ENCODE results near the gene PPIL4.
"Not testable (repeated sequence)": the region's sequence is repeated elsewhere in the genome, so short reads cannot be mapped to it uniquely, and the experiment has no call there.

Gene PPIL4

GRCh38 chr6:149483849-149484655 is 61.8 kb downstream of the PPIL4 start:
- no peak for DNase-seq (ENCODE audit: low read depth in 2 of 2, low spot score in 1 of 2)

- no peak for DNase-seq (ENCODE audit: low read depth in 2 of 2, low spot score in 1 of 2)
These were observed 62.5 kb downstream of the PPIL4 start for GRCh38 chr6:149483334-149483725.

- DNase-seq (ENCODE audit: low read depth in 2 of 2, low spot score in 1 of 2), result no peak
These were observed 63.1 kb downstream of the PPIL4 start for GRCh38 chr6:149482545-149483333.

GRCh38 chr6:149480502-149481280 is 65.2 kb downstream of the PPIL4 start:
- DNase-seq (ENCODE audit: low read depth in 2 of 2, low spot score in 1 of 2), result no peak

- no peak for DNase-seq (ENCODE audit: low read depth in 2 of 2, low spot score in 1 of 2)
These were observed 67.1 kb downstream of the PPIL4 start for GRCh38 chr6:149478631-149479314.

- DNase-seq (ENCODE audit: low read depth in 2 of 2, low spot score in 1 of 2), result no peak
These were observed 68.3 kb downstream of the PPIL4 start for GRCh38 chr6:149477544-149477943.

GRCh38 chr6:149476789-149477455 is 68.9 kb downstream of the PPIL4 start:
- no peak for DNase-seq (ENCODE audit: low read depth in 2 of 2, low spot score in 1 of 2)

- DNase-seq (ENCODE audit: low read depth in 2 of 2, low spot score in 1 of 2), result no peak
These were observed 71.5 kb downstream of the PPIL4 start for GRCh38 chr6:149474108-149474935.

- no peak for DNase-seq (ENCODE audit: low read depth in 2 of 2, low spot score in 1 of 2)
These were observed 72.5 kb downstream of the PPIL4 start for GRCh38 chr6:149473080-149474052.

- no peak for DNase-seq (ENCODE audit: low read depth in 2 of 2, low spot score in 1 of 2)
These were observed 73.6 kb downstream of the PPIL4 start for GRCh38 chr6:149472241-149472640.

- no peak for DNase-seq (ENCODE audit: low read depth in 2 of 2, low spot score in 1 of 2)
These were observed 74.0 kb downstream of the PPIL4 start for GRCh38 chr6:149471801-149472200.

- DNase-seq (ENCODE audit: low read depth in 2 of 2, low spot score in 1 of 2), result no peak
These were observed 74.9 kb downstream of the PPIL4 start for GRCh38 chr6:149470948-149471347.

- no peak for DNase-seq (ENCODE audit: low read depth in 2 of 2, low spot score in 1 of 2)
These were observed 77.7 kb downstream of the PPIL4 start for GRCh38 chr6:149468179-149468578.

- no peak for DNase-seq (ENCODE audit: low read depth in 2 of 2, low spot score in 1 of 2)
These were observed 78.6 kb downstream of the PPIL4 start for GRCh38 chr6:149467265-149467664.

- DNase-seq (ENCODE audit: low read depth in 2 of 2, low spot score in 1 of 2), result no peak
These were observed 81.4 kb downstream of the PPIL4 start for GRCh38 chr6:149464411-149464810.

- no peak for DNase-seq (ENCODE audit: low read depth in 2 of 2, low spot score in 1 of 2)
These were observed 82.1 kb downstream of the PPIL4 start for GRCh38 chr6:149463781-149464180.

GRCh38 chr6:149462712-149463111 is 83.1 kb downstream of the PPIL4 start:
- DNase-seq (ENCODE audit: low read depth in 2 of 2, low spot score in 1 of 2), result not testable (repeated sequence)

- no peak for DNase-seq (ENCODE audit: low read depth in 2 of 2, low spot score in 1 of 2)
These were observed 84.2 kb downstream of the PPIL4 start for GRCh38 chr6:149461670-149462069.
